Prostate gland (tissue), 2 donors: ENCODE measurements around the gene XK.

Source experiments
- CTCF ChIP-seq, 4 experiments: fragments of 200-600 bp in 2 of 4; fragments of 450-650 bp in 2 of 4; sonication (generic) in 2 of 4; IDR thresholded peaks; 1 replicate in 3 of 4; 2 replicates in 1 of 4; pipeline ENCODE4 v1.5.1; 2016 to 2019; ENCODE audit warnings: antibody characterized with exemption in 4 of 4, mild to moderate bottlenecking in 2 of 4, moderate library complexity in 2 of 4
- POLR2A ChIP-seq: fragments of 450-650 bp; IDR thresholded peaks from one replicate; pipeline ENCODE4 v1.6.1; 2016; ENCODE audit warnings: antibody characterized with exemption, mild to moderate bottlenecking

GRCh38 chrX:37752936-37753335 is 67.3 kb downstream of the XK start:
- TF ChIP-seq CTCF (IDR thresholded peaks at IDR 0.05) (no peak), POLR2A (no peak)
